GM08714 (cell line): ENCODE measurements around the gene PRMT2.

Experiments used
- H3K4me3 ChIP-seq: fragments of 200-500 bp; sonication (Bioruptor generic); 2 replicates; pipeline ENCODE4 v1.5.1; 2014; ENCODE audit warnings: mild to moderate bottlenecking, low read length, inconsistent platforms
- ZNF274 ChIP-seq: IDR thresholded peaks from 2 replicates; pipeline ENCODE4 v1.6.1; 2012; ENCODE audit warnings: mild to moderate bottlenecking, low read depth, low read length

Gene PRMT2

DNA sequence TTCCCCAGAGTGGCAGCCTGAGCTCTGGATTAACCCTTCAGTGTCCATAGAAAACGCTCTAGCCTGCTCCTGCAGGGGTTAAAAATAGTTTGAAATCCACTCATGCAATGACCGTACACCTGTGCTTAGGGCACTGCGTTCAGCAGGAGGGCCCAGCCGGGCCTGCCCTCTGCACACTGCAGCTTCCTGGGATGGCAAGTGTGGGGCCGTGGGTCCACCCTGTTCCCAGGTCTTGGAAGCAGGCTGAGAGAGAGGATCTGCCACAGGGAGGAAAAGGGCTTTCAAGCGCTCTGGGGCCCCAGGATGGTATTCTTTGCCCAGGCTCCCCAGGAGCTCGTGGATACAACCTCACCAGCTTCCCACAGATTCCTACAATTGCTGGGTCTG, 29.1 kb upstream of the PRMT2 start:
- H3K4me3 ChIP-seq = no peak overlapping the region
- TF ChIP-seq ZNF274 = no peak

DNA sequence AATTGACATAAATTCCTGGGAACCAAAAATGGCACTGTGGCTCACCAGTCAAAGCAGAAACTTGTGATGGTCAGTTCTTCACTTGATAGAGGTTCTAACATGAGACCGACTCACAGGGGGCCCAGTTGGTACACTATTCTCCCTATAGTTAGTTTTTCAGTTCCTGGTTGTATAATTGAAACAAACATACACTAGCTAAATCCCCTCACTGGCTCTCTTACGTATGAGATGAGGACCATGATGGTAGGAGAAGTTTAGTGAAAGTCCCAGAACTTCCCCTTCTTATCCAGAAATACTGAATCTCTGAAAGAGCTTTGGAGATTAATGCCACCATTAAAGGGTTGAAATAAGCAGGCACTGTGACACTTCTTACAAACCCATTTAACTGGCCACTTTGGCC, 27.8 kb upstream of the PRMT2 start:
- no peak for TF ChIP-seq ZNF274
- no peak overlapping the region for H3K4me3 ChIP-seq

DNA sequence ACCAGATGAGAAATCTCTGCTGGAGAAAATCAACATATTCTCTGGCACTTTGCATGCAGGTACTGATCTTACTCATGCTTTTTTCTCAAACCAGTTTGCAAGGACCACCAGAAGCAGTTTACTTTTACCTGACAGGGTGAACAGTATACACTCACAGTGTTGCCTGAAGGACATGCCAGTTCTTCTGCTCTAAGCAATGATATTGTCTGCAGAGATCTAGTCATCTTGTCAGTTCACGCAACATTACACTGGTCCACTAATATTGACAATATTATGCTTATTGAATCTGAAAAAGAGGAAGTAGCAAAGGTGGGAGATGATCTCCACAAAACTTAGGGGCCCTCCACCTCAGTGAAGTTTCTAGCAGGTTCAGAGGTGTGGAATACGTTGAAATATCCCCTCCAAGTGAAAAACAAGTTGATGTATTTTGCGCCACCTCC, 26.8 kb upstream of the PRMT2 start:
- H3K4me3 ChIP-seq = no peak overlapping the region; the same call in 1 of the 2 replicates
- no peak for TF ChIP-seq ZNF274

DNA sequence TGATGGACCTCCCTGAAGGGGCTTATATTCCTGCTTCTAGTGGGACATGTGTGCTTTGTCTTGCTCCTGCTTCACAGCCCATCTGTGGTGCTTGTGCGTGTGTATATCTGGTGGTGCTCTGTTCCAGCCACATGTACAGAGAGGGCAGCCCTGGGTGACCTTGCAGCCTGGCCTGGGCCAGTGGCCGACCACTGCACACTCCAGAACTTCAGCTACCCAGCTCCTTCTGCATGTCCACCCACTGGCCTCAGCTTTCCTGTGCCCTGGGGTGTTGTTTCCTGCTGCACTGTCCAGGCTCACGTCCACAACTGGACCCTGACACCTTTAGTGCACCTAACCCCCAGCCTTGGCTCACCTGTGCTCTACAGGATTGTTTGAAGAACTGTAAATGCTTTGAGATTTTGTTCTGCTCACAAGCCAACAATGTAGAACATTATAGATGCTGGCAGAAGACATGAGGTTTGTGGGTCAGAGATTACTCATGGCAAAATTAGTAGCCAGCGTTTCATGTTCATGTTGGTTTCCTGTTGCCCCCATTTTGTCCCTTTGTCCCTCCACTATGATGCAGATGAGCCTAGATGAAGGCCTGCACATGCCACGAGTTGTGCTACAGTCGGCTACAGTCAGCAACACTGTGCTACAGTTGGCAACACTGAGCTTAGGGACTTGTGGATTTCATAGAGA, 25.3 kb upstream of the PRMT2 start:
- TF ChIP-seq ZNF274 = no peak
- no peak overlapping the region for H3K4me3 ChIP-seq

DNA sequence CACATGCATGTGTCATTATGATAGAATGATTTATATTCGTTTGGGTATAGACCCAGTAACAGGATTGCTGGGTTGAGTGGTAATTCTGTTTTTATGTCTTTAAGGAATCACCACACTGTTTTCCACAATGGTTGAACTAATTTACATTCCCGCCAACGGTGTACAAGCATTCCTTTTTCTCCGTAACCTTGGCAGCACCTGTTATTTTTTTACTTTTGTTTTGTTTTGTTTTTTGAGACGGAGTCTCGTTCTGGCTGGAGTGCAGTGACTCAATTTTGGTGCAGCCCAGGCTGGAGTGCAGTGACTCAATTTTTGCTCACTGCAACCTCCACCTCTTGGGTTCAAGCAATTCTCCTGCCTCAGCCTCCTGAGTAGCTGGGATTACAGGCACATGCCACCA, 22.1 kb upstream of the PRMT2 start:
- H3K4me3 ChIP-seq = no peak overlapping the region
- TF ChIP-seq ZNF274 = no peak

DNA sequence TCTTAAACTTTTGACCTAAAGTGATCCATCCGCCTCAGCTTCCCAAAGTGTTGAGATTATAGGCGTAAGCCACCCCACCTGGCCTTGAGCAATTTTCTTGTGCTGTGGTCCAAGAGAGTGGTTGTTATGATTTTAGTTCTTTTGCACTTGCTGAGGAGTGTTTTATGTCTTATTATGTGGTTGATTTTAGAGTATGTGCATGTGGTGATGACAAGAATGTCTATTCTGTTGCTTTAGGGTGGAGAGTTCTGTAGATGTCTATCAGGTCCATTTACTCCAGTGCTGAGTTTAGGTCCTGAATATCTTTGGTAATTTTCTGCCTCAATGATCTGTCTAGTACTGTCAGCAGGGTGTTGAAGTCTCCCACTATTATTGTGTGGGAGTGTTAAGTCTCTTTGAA, 19.4 kb upstream of the PRMT2 start:
- H3K4me3 ChIP-seq = no peak overlapping the region
- no peak for TF ChIP-seq ZNF274

DNA sequence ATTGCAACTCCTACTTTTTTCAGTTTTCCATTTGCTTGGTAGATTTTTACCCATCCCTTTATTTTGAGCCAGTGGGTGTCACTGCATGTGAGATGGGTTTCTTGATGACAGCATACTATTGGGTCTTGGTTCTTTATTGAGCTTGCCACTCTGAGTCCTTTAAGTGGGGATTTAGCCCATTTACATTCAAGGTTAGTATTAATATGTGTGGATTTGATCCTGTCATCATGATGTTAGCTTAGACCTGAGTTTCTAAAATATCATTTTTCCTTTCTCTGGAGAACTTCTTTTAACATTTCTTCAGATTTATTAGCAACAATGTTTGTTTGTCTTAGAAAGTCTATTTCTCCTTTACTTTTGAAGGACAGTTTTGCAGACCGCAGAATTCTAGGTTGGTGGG, 18.8 kb upstream of the PRMT2 start:
- H3K4me3 ChIP-seq = no peak overlapping the region

DNA sequence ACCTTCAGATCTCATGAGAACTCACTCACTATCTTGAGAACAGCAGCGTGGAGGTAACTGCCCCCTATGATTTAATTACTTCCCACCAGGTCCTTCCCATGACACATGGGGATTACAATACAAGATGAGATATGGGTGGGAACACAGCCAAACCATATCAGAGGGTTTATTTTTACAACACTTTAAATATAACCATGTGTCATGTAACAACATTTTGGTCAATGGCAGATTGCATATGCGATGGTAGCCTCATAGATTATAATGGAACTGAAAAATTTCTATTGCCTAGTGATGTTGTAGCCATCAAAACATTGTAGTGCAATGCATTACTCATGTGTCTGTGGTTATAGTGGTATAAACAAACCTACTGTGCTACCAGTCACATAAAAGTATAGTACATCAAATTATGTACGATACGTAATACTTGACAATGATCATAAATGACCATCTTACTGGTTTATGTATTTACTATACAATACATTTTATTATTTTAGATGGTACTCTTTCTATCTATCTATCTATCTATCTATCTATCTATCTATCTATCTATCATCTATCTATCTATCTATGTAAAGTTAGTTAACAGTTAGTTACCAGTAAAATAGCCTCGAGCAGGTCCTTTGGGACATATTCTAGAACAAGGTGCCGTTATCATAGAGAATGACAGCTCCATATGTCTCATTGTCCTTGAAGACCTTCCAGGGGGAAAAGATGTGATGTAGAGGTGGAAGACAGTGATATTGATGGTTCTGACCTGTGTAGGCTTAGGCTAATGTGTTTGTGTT, 18.0 kb upstream of the PRMT2 start:
- TF ChIP-seq ZNF274 = no peak

More for the DNA sequence above, 18.8 kb upstream of the PRMT2 start:
- no peak for TF ChIP-seq ZNF274

DNA sequence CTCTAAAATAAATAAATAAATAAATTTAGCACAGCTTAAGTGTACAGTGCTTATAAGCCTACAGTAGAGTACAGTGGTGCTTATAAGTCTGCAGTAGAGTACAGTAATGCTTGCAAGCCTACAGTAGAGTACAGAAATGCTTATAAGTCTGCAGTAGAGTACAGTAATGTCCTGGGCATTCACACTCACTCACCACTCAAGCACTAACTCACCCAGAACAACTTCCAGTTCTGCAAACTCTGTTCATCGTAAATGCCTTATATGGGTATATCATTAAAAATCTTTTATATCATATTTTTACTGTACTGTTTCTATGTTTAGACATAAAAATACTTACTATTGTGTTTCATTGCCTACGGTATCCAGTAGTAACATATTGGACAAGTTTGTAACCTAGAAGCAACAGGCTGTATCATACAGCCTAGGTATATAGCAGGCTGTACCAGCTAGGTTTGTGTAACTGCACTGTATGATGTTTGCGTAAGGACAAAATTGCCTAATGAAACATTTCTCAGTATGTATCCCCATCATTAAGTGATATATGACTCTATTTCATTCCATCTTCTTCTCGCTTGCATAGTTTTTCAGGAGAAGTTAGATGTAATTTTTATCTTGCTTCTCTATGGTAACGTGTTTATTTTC, 16.6 kb upstream of the PRMT2 start:
- no peak for TF ChIP-seq ZNF274
- no peak overlapping the region for H3K4me3 ChIP-seq

More for the DNA sequence above, 18.0 kb upstream of the PRMT2 start:
- no peak overlapping the region for H3K4me3 ChIP-seq

DNA sequence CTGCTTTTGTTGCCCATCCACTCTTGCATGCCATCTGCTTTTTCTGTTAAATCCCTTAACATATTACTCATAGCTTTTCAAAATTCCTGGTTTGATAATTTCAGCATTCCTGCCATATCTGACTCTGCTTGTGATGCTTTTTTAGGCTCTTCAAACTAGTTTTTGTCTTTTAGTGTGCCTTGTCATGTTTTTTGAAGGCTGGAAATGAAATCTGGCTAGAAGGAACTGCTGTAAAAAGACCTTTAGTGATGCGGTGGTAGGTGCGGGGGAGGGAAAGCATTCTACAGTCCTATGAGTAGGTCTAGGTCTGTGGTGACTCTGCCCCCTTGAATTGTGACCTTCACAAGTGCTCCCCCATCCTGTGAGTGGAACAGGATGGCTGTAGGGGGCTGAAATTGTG, 15.6 kb upstream of the PRMT2 start:
- no peak for TF ChIP-seq ZNF274
- no peak overlapping the region for H3K4me3 ChIP-seq

DNA sequence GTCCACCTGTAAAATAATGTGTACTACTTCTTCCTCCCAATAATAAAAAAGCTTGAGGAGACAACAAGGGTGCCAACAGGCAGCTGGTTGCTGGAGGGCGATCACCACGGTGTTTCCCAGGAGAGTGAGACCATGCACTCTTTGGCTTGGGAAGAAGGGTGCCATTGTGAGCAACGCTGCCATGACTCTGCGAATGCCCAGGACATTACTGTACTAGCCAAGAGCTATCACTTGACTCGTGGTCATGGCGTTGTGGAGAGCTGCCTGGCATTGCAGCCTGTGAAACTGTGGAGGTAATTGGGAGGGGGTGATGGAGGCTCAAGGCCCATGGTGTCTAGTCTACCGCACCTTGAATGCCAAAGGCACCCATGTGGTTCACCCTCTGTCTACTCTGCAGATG, 14.6 kb upstream of the PRMT2 start:
- TF ChIP-seq ZNF274 = no peak
- H3K4me3 ChIP-seq = no peak overlapping the region

DNA sequence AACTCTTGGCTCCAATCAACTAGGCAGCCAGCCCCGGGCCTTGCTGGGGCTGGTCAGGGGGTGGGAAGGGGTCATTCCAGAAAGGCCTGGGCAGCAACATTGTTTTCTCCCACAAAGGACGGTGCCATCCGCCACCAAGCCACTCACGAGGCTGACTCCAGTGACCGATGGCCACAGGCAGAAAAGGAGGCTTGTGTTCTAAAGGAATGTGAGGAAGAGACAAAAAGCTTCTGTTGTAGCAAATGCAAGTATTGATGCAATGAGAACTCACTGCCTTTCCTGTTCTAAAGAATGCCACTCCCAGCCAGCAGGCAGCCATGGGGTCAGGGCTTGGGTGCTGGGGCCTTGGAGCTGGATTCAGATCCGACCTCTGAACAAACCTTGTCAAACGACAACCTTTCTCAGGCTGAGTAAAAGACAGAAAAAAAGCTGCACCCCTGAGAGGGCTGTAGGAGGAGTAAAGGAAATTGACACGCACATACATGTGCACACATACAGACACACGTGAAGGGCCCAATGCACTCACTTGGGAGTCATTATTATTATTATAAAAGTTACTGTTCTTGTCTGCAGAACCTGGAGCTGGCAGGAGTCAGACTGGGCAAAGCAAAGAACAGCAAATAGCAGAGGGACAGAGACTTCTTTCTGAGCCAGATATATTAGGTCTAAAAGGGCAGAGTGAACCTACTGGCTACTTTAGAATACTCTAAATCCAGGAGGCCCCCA, 13.9 kb upstream of the PRMT2 start:
- no peak for TF ChIP-seq ZNF274
- H3K4me3 ChIP-seq = no peak overlapping the region

DNA sequence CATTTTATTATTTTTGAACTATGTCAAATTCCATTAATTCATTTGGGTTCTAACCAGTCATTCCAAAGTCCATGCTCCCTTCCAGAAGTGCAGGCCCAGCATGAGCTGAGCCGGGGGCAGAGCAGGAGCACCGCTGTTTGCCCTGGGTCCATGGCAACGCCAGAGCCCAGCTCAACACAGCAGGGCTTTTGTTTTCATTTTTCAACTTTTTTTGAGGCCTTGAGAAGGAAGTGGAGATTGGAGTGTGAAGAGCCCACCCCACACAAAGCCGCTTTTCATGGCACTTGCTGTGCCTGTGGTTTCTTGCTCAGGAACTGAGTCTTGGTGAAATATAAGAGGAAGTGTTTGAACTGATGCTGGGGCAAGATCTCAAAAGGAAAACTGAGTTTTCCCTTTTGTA, 13.2 kb upstream of the PRMT2 start:
- H3K4me3 ChIP-seq = no peak overlapping the region
- no peak for TF ChIP-seq ZNF274

DNA sequence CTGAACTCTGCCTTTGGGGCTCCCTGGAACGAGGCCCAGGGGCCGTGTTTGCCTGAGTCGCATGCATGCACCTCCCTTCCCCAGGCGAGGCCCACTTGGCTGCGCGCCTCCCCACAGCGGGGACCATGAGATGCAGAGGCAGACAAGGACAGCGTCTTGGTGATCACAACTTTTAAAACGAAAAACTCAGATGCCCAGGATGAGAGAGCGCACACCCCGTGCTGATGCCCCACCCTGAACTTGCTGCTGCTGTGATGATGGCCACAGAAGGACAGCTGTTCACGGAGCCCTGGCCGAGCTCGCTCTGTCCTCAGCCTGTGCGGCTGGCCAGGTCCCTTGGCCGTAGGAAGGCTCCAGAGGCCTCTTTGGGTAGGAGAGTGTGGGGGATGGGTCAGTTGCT, 11.4 kb upstream of the PRMT2 start:
- no peak for TF ChIP-seq ZNF274
- no peak overlapping the region for H3K4me3 ChIP-seq
